KMS-11 (cell line): ENCODE results near the gene TMEM150C.

Source experiments
- H2AFZ ChIP-seq: fragments of 200-600 bp; sonication (generic); 2 replicates; pipeline ENCODE4 v1.6.1; 2016; ENCODE audit warnings: antibody characterized with exemption, mixed run types, low read depth
- H3K27ac ChIP-seq: fragments of 200-600 bp; sonication (generic); 2 replicates; pipeline ENCODE4 v1.6.1; 2016; ENCODE audit warnings: mild to moderate bottlenecking, mixed run types
- H3K27me3 ChIP-seq: fragments of 200-600 bp; sonication (generic); 2 replicates; pipeline ENCODE4 v1.6.1; 2017; ENCODE audit warnings: mild to moderate bottlenecking, low read depth, mixed run types, moderate library complexity; ENCODE audit not compliant: insufficient read depth
- H3K36me3 ChIP-seq: fragments of 200-600 bp; sonication (generic); 2 replicates; pipeline ENCODE4 v1.6.1; 2017; ENCODE audit warnings: mild to moderate bottlenecking, mixed run types; ENCODE audit not compliant: insufficient read depth
- H3K4me1 ChIP-seq: fragments of 200-600 bp; sonication (generic); 2 replicates; pipeline ENCODE4 v1.6.1; 2016; ENCODE audit warnings: mild to moderate bottlenecking, low read depth, mixed run types; ENCODE audit not compliant: poor library complexity, severe bottlenecking
- H3K4me2 ChIP-seq: fragments of 200-600 bp; sonication (generic); 2 replicates; pipeline ENCODE4 v1.7.0; 2016; ENCODE audit warnings: mild to moderate bottlenecking, mixed run types
- H3K4me3 ChIP-seq: fragments of 200-600 bp; sonication (generic); IDR thresholded peaks from 2 replicates; pipeline ENCODE4 v1.6.1; 2017; ENCODE audit warnings: low read depth, low read length, mixed read lengths; ENCODE audit not compliant: insufficient read depth
- H3K79me2 ChIP-seq: fragments of 200-600 bp; sonication (generic); 2 replicates; pipeline ENCODE4 v1.6.1; 2016; ENCODE audit warnings: low read depth, mixed run types; ENCODE audit not compliant: insufficient read depth
- H3K9ac ChIP-seq: fragments of 200-600 bp; sonication (generic); 2 replicates; pipeline ENCODE4 v1.6.1; 2016; ENCODE audit warnings: mild to moderate bottlenecking, mixed run types
- H4K20me1 ChIP-seq: fragments of 200-600 bp; sonication (generic); 2 replicates; pipeline ENCODE4 v1.6.1; 2016; ENCODE audit warnings: mild to moderate bottlenecking, mixed run types; ENCODE audit not compliant: insufficient read depth
- TF ChIP-seq, protein P1 (sequence below): fragments of 200-600 bp; sonication (generic); conservative IDR thresholded peaks from 2 replicates; pipeline ENCODE4 v1.6.1; 2017; ENCODE audit warnings: low read depth, mild to moderate bottlenecking, antibody characterized with exemption, low read length, moderate library complexity, mixed read lengths

TMEM150C gene

GRCh38 chr4:82513382-82513781 lies 48.4 kb downstream of the TMEM150C start:
- no peak overlapping the region for H3K4me2 ChIP-seq
- no peak overlapping the region for H2AFZ ChIP-seq
- no peak overlapping the region for H3K27ac ChIP-seq
- TF ChIP-seq, protein P1, sequence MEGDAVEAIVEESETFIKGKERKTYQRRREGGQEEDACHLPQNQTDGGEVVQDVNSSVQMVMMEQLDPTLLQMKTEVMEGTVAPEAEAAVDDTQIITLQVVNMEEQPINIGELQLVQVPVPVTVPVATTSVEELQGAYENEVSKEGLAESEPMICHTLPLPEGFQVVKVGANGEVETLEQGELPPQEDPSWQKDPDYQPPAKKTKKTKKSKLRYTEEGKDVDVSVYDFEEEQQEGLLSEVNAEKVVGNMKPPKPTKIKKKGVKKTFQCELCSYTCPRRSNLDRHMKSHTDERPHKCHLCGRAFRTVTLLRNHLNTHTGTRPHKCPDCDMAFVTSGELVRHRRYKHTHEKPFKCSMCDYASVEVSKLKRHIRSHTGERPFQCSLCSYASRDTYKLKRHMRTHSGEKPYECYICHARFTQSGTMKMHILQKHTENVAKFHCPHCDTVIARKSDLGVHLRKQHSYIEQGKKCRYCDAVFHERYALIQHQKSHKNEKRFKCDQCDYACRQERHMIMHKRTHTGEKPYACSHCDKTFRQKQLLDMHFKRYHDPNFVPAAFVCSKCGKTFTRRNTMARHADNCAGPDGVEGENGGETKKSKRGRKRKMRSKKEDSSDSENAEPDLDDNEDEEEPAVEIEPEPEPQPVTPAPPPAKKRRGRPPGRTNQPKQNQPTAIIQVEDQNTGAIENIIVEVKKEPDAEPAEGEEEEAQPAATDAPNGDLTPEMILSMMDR = no peak
- H3K4me1 ChIP-seq = peaks cover 8% of the 10 kb centered on the region
- no peak overlapping the region for H3K4me3 ChIP-seq
- H3K36me3 ChIP-seq = no peaks in the 10 kb centered on the region
- H3K9ac ChIP-seq = no peak overlapping the region
- no peaks in the 10 kb centered on the region for H3K79me2 ChIP-seq
- H3K27me3 ChIP-seq = no peaks in the 10 kb centered on the region
- no peaks in the 10 kb centered on the region for H4K20me1 ChIP-seq

DNA sequence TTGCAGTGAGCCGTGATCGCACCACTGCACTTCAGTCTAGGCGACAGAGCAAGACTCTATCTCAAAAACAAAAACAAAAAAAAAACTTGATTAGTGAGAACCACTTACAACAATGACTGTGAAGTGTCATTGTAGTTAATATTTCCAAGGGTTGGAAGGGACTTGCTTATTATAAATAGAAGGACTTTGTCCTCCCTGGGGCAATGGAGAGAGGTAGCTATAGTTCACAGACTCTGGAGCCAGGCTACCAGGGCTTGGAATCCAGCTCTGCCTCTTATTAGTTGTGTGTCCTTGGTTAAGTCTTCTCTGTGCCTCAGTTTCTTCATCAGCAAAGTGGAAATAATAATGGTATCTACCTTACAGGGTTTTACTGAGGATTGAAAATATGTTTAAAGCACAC lies 51.6 kb downstream of the TMEM150C start:
- TF ChIP-seq, protein P1 = no peak
- H3K27ac ChIP-seq = no peak overlapping the region
- H3K9ac ChIP-seq = no peak overlapping the region
- H3K27me3 ChIP-seq = no peaks in the 10 kb centered on the region
- no peak overlapping the region for H2AFZ ChIP-seq
- H3K4me2 ChIP-seq = no peak overlapping the region
- no peaks in the 10 kb centered on the region for H3K36me3 ChIP-seq
- no peaks in the 10 kb centered on the region for H3K4me1 ChIP-seq
- H3K4me3 ChIP-seq = no peak overlapping the region
- no peaks in the 10 kb centered on the region for H4K20me1 ChIP-seq
- H3K79me2 ChIP-seq = no peaks in the 10 kb centered on the region

DNA sequence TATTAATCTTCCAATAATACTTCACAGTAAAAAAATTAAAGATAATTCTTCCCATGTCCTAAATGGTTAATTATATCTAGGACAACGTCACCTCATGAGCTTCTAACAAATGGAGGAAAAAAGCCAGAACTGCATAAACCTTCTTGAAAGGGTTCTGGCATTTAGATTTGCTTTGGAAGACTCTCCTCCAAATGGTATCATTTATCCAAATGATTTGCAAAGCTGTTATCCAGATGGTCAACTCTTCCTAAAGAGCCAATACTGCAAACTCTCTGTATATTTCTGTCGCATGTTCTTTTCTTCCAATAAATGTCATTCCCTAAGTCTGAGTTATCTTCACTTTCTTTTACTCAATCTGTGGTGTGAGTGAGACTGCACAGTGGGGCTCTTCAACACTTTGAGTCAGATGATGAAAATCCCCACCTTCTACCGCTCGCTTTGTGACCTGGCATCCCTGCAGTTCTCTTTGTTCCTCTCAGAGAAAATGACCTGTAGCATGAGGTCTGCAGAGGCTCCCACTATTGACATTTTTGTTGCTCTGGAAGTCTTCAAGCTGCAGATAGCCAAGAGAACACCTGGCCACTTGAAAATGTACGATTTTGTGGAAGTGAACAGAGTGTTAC lies 52.9 kb downstream of the TMEM150C start:
- Histone ChIP-seq H3K79me2 (no peaks in the 10 kb centered on the region), H3K4me3 (no peak overlapping the region), H3K27me3 (no peaks in the 10 kb centered on the region), H4K20me1 (no peaks in the 10 kb centered on the region), H3K27ac (no peak overlapping the region), H3K4me2 (no peak overlapping the region), H2AFZ (no peak overlapping the region), H3K4me1 (no peaks in the 10 kb centered on the region), H3K36me3 (no peaks in the 10 kb centered on the region), H3K9ac (no peak overlapping the region)
- TF ChIP-seq, protein P1 = no peak

- no peak overlapping the region for H3K9ac ChIP-seq
- no peaks in the 10 kb centered on the region for H3K27me3 ChIP-seq
- no peak overlapping the region for H3K27ac ChIP-seq
- TF ChIP-seq, protein P1 = no peak
- no peak overlapping the region for H2AFZ ChIP-seq
- H3K79me2 ChIP-seq = no peaks in the 10 kb centered on the region
- no peaks in the 10 kb centered on the region for H3K4me1 ChIP-seq
- no peaks in the 10 kb centered on the region for H3K36me3 ChIP-seq
- H3K4me3 ChIP-seq = no peak overlapping the region
- H3K4me2 ChIP-seq = no peak overlapping the region
- H4K20me1 ChIP-seq = no peaks in the 10 kb centered on the region
Observed at GRCh38 chr4:82508011-82508410, 53.8 kb downstream of the TMEM150C start.
